RWPE2 (cell line): ENCODE data around the gene SGMS1.

Source experiments
- ATAC-seq: fragments of 200-7000 bp; cut with Tn5 transposase; 3 replicates; pipeline ENCODE4 v1.9.1; 2021; ENCODE audit warnings: low read depth
- DNase-seq: peaks from one replicate; pipeline ENCODE4 v3.0.0-alpha.2; 2020; ENCODE audit warnings: low spot score
- H3K27ac ChIP-seq: fragments of 450-650 bp; 2 replicates; pipeline ENCODE4 v1.5.1; 2017; ENCODE audit warnings: mild to moderate bottlenecking; ENCODE audit not compliant: poor library complexity, severe bottlenecking
- H3K27me3 ChIP-seq: fragments of 250-450 bp; sonication (Bioruptor Pico); 2 replicates; pipeline ENCODE4 v1.5.1; 2021; ENCODE audit warnings: mild to moderate bottlenecking, moderate library complexity; ENCODE audit not compliant: insufficient read depth, poor library complexity, severe bottlenecking
- H3K36me3 ChIP-seq: fragments of 250-450 bp; sonication (Bioruptor Pico); 2 replicates; pipeline ENCODE4 v1.5.1; 2020; ENCODE audit warnings: low read depth, mild to moderate bottlenecking, moderate library complexity
- H3K4me1 ChIP-seq: fragments of 250-450 bp; sonication (Bioruptor Pico); 2 replicates; pipeline ENCODE4 v1.5.1; 2021; ENCODE audit warnings: mild to moderate bottlenecking, moderate library complexity; ENCODE audit not compliant: insufficient read depth, poor library complexity, severe bottlenecking
- H3K4me3 ChIP-seq: fragments of 250-450 bp; sonication (Bioruptor Pico); 2 replicates; pipeline ENCODE4 v1.5.1; 2021; ENCODE audit warnings: mild to moderate bottlenecking, moderate library complexity; ENCODE audit not compliant: severe bottlenecking
- H3K9me3 ChIP-seq: fragments of 250-450 bp; sonication (Bioruptor Pico); 2 replicates; pipeline ENCODE4 v1.5.1; 2021; ENCODE audit warnings: mild to moderate bottlenecking, moderate library complexity; ENCODE audit not compliant: severe bottlenecking
- TF ChIP-seq, protein P1 (sequence below): fragments of 450-650 bp; IDR thresholded peaks from one replicate; pipeline ENCODE4 v1.5.1; 2017; ENCODE audit warnings: mild to moderate bottlenecking, moderate library complexity; ENCODE audit not compliant: poor library complexity, severe bottlenecking

SGMS1 gene

DNA sequence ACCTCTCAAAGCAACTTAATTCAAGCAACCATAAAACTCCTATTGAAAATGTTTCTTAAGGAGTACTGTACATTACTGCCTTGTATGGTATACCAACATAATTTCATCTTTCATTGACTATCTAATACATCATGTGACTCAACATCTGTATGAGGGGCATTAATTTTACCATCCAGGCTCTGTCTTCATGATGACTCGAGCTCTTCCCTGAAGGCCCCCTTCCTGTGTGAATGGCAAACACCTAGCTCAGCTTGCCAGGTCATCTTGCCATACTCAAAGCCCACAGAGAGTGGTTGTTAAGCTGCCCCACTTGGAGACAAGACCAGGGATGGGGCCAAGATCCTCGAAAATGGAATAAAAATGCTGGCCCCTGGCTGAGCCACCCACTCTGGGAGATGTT lies 82.4 kb downstream of the SGMS1 start:
- DNase-seq: no peak
- H3K27ac ChIP-seq: no peak overlapping the region
- H3K4me1 ChIP-seq: no peaks in the 10 kb centered on the region
- no peaks in the 10 kb centered on the region for H3K36me3 ChIP-seq
- no peaks in the 10 kb centered on the region for H3K27me3 ChIP-seq
- TF ChIP-seq, protein P1, sequence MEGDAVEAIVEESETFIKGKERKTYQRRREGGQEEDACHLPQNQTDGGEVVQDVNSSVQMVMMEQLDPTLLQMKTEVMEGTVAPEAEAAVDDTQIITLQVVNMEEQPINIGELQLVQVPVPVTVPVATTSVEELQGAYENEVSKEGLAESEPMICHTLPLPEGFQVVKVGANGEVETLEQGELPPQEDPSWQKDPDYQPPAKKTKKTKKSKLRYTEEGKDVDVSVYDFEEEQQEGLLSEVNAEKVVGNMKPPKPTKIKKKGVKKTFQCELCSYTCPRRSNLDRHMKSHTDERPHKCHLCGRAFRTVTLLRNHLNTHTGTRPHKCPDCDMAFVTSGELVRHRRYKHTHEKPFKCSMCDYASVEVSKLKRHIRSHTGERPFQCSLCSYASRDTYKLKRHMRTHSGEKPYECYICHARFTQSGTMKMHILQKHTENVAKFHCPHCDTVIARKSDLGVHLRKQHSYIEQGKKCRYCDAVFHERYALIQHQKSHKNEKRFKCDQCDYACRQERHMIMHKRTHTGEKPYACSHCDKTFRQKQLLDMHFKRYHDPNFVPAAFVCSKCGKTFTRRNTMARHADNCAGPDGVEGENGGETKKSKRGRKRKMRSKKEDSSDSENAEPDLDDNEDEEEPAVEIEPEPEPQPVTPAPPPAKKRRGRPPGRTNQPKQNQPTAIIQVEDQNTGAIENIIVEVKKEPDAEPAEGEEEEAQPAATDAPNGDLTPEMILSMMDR: no peak
- ATAC-seq: no peak
- no peaks in the 10 kb centered on the region for H3K9me3 ChIP-seq
- no peak overlapping the region for H3K4me3 ChIP-seq

- ATAC-seq (no peak), DNase-seq (no peak)
Measured at GRCh38 chr10:50540826-50541122, 83.0 kb downstream of the SGMS1 start.

GRCh38 chr10:50540069-50540825 lies 83.5 kb downstream of the SGMS1 start:
- Histone ChIP-seq H3K4me3 (no peak overlapping the region), H3K9me3 (no peaks in the 10 kb centered on the region), H3K27me3 (no peaks in the 10 kb centered on the region), H3K36me3 (no peaks in the 10 kb centered on the region), H3K4me1 (no peaks in the 10 kb centered on the region), H3K27ac (no peak overlapping the region)
- ATAC-seq (no peak), DNase-seq (no peak)
- TF ChIP-seq, protein P1: no peak

More at GRCh38 chr10:50540826-50541122, 83.0 kb downstream of the SGMS1 start:
- no peak overlapping the region for H3K4me3 ChIP-seq
- H3K27me3 ChIP-seq: no peaks in the 10 kb centered on the region
- no peak overlapping the region for H3K27ac ChIP-seq
- H3K9me3 ChIP-seq: no peaks in the 10 kb centered on the region
- H3K4me1 ChIP-seq: no peaks in the 10 kb centered on the region
- TF ChIP-seq, protein P1: no peak
- H3K36me3 ChIP-seq: no peaks in the 10 kb centered on the region

GRCh38 chr10:50538555-50539398 lies 85.0 kb downstream of the SGMS1 start:
- TF ChIP-seq, protein P1: no peak
- no peak for ATAC-seq
- no peaks in the 10 kb centered on the region for H3K9me3 ChIP-seq

More at GRCh38 chr10:50538555-50539398, 85.0 kb downstream of the SGMS1 start:
- no peak overlapping the region for H3K27ac ChIP-seq
- no peak overlapping the region for H3K4me3 ChIP-seq
- no peaks in the 10 kb centered on the region for H3K4me1 ChIP-seq
- no peak for DNase-seq
- no peaks in the 10 kb centered on the region for H3K27me3 ChIP-seq
- no peaks in the 10 kb centered on the region for H3K36me3 ChIP-seq
